WERI-Rb-1 (cell line): ENCODE measurements around the gene LBHD2.

Experiments
- DNase-seq: peaks from one replicate; pipeline ENCODE4 v3.0.0-alpha.2; 2020
- H3K27ac ChIP-seq: fragments of 250-450 bp; sonication (Bioruptor Pico); 2 replicates; pipeline ENCODE4 v1.5.1; 2020; ENCODE audit warnings: mild to moderate bottlenecking, moderate library complexity
- H3K27me3 ChIP-seq: fragments of 250-450 bp; sonication (Bioruptor Pico); 2 replicates; pipeline ENCODE4 v1.5.1; 2021; ENCODE audit warnings: mild to moderate bottlenecking, low read depth, moderate library complexity; ENCODE audit not compliant: insufficient read depth, severe bottlenecking
- H3K36me3 ChIP-seq: fragments of 250-450 bp; sonication (Bioruptor Pico); 2 replicates; pipeline ENCODE4 v1.5.1; 2020; ENCODE audit warnings: mild to moderate bottlenecking, moderate library complexity
- H3K4me3 ChIP-seq: 2 replicates; pipeline ENCODE4 v1.5.1; 2011; ENCODE audit warnings: low read depth, mild to moderate bottlenecking, control low read depth, low read length
- H3K9me3 ChIP-seq: fragments of 250-450 bp; sonication (Bioruptor Pico); 2 replicates; pipeline ENCODE4 v1.5.1; 2021; ENCODE audit warnings: mild to moderate bottlenecking, moderate library complexity; ENCODE audit not compliant: severe bottlenecking
- CTCF ChIP-seq: IDR thresholded peaks from 2 replicates; pipeline ENCODE4 v1.5.1; 2011; ENCODE audit warnings: low read depth, mild to moderate bottlenecking, control low read depth, inconsistent platforms, low read length

Gene LBHD2

GRCh38 chr14:103091883-103092222 is 7.8 kb downstream of the LBHD2 start:
- Histone ChIP-seq H3K4me3 (peak overlapping the region; percentile 54), H3K27ac (peak overlapping the region; percentile 59), H3K27me3 (no peaks in the 10 kb centered on the region), H3K36me3 (no peaks in the 10 kb centered on the region), H3K9me3 (no peaks in the 10 kb centered on the region)
- TF ChIP-seq CTCF, result no peak
- DNase-seq, result no peak

- no peaks in the 10 kb centered on the region for H3K27me3 ChIP-seq
- DNase-seq, result no peak
- no peak for TF ChIP-seq CTCF
- no peak overlapping the region for H3K27ac ChIP-seq
- H3K4me3 ChIP-seq, result no peak overlapping the region
- no peaks in the 10 kb centered on the region for H3K9me3 ChIP-seq
- H3K36me3 ChIP-seq, result no peaks in the 10 kb centered on the region
Observed at GRCh38 chr14:103093856-103094405, 9.9 kb downstream of the LBHD2 start.

DNA sequence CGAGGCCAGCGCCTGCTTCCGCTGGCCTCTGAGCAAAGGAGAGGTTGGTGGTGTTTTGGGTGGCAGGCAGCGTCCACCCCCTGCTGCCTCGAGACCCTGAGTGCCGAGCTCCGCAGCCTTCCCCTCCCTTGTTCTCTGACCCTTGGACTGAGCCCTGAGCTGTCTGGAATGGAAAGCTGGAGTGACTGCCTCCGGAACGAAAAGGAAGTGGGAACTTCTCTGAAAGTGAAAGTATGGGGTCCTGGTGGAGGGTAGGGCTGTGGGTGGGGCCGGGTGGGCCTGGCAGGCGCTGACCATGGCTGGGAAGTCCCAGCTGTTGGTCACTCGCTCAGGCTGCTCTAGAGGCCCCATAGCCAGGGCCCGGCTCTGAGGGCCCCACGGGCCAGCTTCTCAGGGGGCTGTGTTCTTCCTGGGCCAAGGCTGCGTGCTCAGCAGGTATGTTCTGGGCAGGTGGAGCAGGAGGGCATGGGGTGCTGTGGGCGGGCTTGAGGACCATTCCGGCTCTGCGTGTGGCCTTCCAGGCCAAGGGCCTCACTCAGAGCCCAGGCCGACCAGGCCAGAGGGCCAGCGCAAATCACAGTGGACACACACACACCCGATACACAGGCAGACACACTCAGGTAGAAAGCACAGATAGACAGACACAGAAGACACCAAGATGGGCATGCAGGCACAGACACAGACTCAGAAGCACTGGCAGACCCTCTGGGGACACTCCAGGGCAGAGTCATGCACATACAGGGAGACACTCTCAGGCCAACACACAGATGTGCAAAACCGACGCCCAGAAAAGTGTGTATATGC is 10.6 kb downstream of the LBHD2 start, which contains the start of gene EXOC3L4:
Gene EXOC3L4, plus strand, starts transcription at position 320 of the 804 bp plus-strand sequence. CDS start 5,495 bp downstream, outside the sequence.
- no peaks in the 10 kb centered on the region for H3K36me3 ChIP-seq
- no peak within 1 kb of the TSS for H3K4me3 ChIP-seq
- DNase-seq, result no peak
- H3K27me3 ChIP-seq, result no peaks in the 10 kb centered on the region
- H3K9me3 ChIP-seq, result no peaks in the 10 kb centered on the region
- H3K27ac ChIP-seq, result no peak within 1 kb of the TSS
- TF ChIP-seq CTCF, result no peak

GRCh38 chr14:103095210-103095778 is 11.3 kb downstream of the LBHD2 start:
- no peak overlapping the region for H3K4me3 ChIP-seq
- H3K27me3 ChIP-seq, result no peaks in the 10 kb centered on the region
- no peak for DNase-seq
- no peaks in the 10 kb centered on the region for H3K36me3 ChIP-seq
- no peaks in the 10 kb centered on the region for H3K9me3 ChIP-seq
- H3K27ac ChIP-seq, result no peak overlapping the region
- no peak for TF ChIP-seq CTCF

- Histone ChIP-seq H3K4me3 (no peak overlapping the region), H3K36me3 (no peaks in the 10 kb centered on the region), H3K27me3 (no peaks in the 10 kb centered on the region), H3K27ac (no peak overlapping the region), H3K9me3 (no peaks in the 10 kb centered on the region)
- TF ChIP-seq CTCF, result no peak
- DNase-seq, result no peak
Observed at GRCh38 chr14:103096387-103096786, 12.4 kb downstream of the LBHD2 start.
